GM21786 (cell line): ENCODE data around the gene IFT43.

ENCODE experiments used
- ATAC-seq: cut with Tn5 transposase; IDR thresholded peaks from one replicate; pipeline ENCODE4 v1.9.1; 2021; ENCODE audit not compliant: unreplicated experiment

The IFT43 gene

DNA sequence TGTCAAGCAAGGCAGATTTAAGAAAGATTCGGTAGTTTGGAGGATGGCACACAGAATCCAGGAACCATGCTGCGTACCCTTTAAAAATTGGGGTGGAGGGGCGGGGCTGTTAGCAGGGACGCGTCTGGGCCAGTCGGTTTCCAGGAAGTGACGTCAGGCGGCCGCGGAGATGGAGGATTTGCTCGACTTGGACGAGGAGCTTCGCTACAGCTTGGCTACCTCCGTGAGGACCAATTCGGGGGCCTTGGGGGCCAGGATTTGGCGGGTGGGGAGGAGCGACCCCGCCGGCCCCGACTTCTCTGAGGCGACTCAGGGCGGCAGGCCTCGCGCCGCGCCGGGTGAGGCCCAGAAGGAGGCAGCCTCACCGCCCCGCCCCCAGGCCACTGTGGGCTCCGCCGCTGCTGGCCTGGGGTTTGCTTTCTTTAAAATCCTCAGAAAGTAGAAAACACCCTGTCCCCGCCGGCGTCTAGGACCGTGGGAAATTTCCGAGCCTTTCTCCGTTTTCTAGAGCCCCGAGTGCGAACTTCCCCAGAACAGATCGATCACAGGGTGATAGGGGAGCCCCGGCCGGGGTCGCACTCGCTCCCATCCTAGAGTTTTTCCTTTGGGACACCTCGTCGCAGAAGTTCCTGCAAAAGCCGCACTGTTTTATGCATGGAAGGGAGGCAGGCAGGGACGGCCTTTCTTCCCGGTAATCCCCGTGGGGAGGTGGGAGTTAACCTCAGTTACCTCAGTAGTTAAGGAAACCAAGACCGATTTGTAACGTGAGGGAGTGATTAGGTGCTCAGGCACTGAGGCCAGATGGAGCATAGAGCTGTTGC lies at the start of gene IFT43:
TSS of gene IFT43 (plus strand) at position 146 of the 821 bp plus-strand sequence. CDS start at position 170, 24 bp downstream.
- ATAC-seq = peak; percentile 60

DNA sequence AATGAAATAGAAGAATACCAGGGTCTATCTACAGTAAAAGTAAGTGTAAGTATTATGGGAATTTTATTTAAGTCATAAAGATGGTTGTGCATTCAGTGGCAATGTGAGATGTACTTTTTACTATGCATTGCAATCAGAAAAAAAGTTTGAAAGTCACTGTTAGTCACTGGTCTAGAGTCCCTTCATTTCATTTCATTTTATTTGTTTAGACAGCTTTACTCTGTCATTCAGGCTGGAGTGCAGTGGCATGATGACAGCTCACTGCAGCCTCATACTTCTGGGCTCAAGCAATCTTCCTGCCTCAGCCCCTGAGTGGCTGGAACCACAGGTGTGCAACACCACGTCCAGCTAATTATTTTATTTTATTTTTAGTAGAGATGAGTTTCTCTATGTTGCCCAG lies 46.4 kb upstream of the IFT43 start:
- ATAC-seq = no peak

GRCh38 chr14:75941030-75941429 lies 44.5 kb upstream of the IFT43 start:
- ATAC-seq = no peak

GRCh38 chr14:75944607-75945241 lies 40.8 kb upstream of the IFT43 start:
- ATAC-seq = no peak

DNA sequence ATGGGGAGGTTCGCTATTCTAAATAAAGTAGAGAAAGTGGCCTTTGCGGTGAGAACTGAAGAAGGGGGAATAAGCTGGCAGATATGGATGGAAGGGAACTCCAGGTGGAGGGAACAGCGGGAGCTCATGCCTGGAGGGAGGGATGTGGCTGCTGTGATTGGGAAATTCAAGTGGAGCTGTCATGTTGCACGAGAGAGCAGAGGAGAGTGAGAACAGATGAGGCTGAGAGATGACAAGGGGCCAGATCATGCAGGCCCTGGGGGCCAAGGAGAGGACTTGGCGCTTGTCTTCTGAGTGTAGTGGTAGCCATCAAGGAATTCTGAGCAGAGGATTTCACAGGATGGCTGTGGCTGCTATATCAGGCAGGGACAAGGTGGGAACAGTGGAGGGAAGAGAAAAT lies 38.8 kb upstream of the IFT43 start:
- ATAC-seq = no peak

DNA sequence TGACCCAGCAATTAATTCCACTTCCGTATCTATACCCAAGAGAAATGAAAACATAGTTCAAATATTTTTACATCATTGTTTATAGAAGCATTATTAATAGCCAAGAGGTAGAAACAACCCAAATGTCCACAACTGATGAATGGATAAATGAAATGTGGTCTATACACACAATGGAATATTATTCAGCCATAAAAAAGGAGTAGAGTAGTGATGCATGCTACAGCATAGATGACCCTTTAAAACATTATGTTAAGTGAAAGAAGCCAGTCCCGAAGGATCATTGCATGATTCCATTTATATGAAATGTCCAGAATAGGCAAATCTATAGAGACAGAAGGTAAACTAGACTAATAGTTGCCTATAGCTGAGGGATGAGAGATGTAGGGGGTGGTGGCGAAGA lies 33.1 kb upstream of the IFT43 start:
- no peak for ATAC-seq

DNA sequence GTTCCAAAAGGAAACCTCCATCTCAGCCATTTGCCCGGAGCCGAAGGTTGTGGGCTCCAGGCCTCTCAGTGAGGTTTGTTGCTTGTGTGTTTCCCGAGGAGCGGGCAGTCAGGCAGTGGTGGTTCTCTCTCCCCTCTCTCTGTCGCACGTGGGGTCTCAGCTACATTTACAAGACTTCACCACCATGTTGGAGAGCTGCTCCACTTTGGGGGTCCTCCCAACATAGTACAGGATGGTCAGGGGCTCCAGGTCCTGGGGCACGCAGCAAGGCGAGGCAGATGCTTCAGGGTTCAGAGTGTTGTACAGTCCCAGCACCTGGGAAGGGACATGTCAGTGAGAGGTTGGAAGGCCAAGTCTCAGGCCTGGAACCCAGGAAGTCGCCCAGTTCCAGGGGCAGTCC lies 26.5 kb upstream of the IFT43 start:
- ATAC-seq = no peak

GRCh38 chr14:75960231-75960630 lies 25.3 kb upstream of the IFT43 start:
- peak; percentile 82 for ATAC-seq

DNA sequence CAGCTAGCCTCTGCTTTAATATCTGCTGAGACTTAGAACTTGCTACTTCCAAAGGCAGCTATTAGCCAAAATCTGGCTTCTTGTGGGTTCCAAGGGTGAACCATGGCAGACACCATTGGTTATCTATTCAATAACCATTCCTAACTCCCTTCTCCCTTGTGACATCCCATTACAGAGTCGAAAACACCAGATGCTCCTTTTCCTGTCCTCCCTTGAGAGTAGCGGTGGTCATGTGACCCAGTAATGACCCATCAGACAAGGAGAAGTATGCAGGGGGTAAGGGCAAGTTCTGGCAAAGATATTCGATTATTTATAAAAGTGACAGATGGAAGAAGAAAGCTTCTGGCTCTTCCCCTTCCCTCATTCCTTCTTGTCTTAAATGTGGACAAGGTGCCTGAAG lies 23.9 kb upstream of the IFT43 start:
- no peak for ATAC-seq

DNA sequence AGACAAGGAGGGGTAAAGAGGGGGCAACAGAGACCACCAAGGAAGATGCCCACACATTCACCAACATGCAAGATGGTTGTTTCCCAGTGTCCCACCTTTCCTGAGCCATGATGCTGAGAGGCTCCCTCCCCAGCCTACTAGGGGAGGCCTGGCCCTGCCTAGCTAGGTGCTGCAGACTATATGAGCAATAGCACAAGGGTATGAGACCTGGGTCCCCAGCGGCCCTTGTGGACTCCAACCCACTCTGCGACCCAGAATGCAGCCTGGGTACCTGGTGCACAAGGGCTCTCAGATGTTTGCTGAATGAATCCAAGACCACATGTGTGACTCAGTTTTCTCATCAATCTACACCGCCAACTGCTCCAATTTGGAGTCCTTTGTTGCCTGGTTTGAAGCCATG lies 17.7 kb upstream of the IFT43 start:
- ATAC-seq = no peak

DNA sequence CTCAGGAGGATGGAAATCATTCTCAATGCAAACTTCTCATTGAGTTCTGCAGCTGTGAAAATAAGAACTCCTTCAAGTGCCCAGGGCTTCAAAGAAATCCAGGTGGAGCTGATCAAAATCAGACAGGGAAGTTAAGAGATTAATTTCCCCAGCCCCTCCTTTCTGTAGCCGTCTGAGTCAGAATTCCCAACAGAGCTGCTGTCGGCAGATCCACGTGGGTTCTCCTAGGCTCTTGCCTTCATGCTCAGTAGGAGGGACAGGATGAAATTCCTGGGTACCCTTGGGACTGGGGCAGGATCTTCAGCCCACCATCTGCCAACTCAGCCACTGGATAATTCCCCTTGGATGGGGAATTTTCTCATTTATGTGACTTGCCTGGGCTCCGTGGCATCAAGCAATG lies 17.1 kb upstream of the IFT43 start:
- no peak for ATAC-seq

- ATAC-seq = no peak
These were observed 16.4 kb upstream of the IFT43 start for GRCh38 chr14:75969126-75969525.

DNA sequence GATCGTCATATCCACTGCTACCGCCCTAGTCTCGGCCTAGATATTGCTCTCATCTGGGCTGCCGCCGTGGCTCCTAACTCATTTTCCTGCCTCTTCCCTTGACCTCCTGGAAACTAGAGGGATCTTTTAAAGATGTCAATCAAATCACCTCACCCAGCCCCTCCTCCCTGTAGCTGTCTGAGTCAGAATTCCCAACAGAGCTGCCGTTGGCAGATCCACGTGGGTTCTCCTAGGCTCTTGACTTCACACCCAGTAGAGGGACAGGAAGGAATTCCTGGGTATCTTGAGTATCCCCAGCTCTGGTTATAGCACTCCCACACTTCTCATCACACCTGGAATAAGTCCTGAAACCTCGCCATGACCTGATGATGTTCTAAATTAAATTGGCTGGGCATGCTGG lies 15.7 kb upstream of the IFT43 start:
- no peak for ATAC-seq

- ATAC-seq = no peak
These were observed 14.6 kb upstream of the IFT43 start for GRCh38 chr14:75970989-75971388.

GRCh38 chr14:75971509-75971908 lies 14.1 kb upstream of the IFT43 start:
- no peak for ATAC-seq

DNA sequence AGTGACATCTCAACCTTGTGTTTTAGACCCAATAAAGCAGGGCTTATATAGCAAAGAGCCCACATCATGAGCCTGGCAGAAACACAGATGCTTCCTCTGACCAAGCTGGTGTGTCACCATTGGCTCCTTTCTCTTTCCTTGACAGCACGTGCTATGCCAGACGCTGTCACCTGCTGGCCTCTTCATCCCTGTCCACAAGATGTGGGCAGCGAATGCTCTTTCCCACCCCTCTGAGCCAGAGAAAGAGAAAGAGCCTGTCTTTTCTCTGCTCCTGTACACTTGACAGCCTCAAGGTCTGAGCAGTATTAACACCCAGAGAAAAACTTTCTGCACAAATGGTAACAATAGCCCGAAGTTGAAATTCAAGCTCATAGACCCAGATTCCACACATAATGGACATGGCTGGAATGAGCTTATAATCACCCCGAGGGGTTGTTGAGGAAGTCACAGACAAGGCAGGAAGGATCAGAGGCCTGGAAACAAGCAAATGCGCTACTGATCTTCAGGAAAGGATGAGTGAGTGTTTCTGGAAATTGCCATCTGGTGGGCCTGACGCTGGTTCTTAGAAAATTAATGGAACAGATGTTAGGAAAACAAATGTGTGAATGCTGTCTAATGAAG lies 12.7 kb upstream of the IFT43 start:
- ATAC-seq = no peak

- no peak for ATAC-seq
These were observed 8.6 kb upstream of the IFT43 start for GRCh38 chr14:75976826-75977581.

- ATAC-seq = no peak
These were observed 8.0 kb upstream of the IFT43 start for GRCh38 chr14:75977582-75977943.

GRCh38 chr14:75978249-75978731 lies 7.3 kb upstream of the IFT43 start:
- ATAC-seq = no peak

- ATAC-seq = no peak
These were observed 6.4 kb upstream of the IFT43 start for GRCh38 chr14:75979071-75979571.
